HG03095 (cell line): Measurements from ENCODE around the gene ITGAD.
"Not testable (repeated sequence)": the region's sequence is repeated elsewhere in the genome, so short reads cannot be mapped to it uniquely, and the experiment has no call there.

ENCODE experiments used
- ATAC-seq: cut with Tn5 transposase; IDR thresholded peaks from one replicate; pipeline ENCODE4 v1.9.1; 2021; ENCODE audit warnings: moderate library complexity; ENCODE audit not compliant: unreplicated experiment

The ITGAD gene

DNA sequence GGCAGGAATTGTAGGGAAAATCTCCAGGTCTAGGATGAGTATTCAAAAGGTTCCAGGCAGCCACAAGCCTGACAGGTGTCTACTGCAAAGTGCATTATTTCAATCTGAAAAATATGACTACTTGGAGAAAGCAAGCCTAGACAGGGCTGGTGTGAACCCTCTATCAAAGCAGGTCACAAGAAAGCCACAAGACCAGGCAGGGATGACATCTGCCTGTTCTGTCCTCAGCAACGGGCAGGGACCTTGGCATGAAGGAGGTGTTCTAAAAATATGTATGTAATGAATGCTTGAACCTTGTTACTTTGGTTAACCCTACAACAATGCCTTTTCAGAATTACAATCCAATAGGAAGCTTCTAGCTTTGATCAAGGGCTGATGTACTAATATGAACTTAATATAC, 36.2 kb downstream of the ITGAD start:
- ATAC-seq, result no peak

DNA sequence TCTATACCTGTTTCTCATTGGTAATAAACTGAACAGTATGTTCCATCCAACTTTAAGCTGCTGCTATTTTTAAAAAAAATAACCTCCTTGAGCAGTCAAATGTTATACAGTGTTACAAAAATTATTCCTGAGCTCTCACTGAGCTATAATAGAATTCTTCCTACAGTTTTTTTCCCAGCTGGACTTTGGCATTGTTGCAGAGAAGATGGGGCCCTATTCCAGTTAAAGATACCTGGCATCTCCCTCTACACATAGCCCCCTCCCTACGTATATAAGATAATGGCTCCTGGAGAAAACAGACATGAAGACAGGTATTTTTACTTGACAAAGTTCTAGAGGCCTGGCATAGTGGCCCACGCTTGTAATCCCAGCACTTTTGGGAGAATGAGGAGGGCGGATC, 36.7 kb downstream of the ITGAD start:
- no peak for ATAC-seq

DNA sequence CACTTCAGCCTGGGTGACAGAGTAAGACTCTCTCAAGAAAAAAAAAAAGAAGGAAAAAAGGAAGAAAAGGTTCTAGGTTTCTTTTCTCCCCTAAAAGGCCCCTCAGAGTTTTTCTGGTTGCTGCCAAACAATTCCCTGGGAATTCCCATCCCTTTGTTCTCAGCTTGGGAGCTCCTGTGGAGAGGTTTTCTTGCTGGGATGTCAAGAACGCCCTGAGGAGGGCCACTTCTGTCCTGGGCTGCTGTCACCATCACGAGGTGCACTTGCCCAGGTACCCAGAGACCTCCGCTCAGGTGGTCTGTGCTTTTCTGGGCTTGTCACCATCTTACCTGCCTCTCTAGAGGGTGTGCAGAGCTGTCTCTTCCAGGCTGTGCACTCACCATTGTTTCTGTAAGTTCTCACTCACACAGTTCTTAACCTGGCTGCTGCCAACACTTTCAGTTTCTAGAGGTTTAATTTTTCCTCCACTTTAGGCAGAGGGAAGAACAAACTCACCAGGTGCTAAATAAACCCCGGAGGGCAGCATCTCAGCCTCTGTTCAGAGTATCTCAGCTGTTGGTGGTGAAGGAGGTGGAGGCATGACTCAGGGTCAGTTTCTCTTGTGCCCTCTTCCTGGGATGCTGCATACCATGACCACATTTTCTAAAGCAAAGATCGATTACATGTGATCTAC, 37.4 kb downstream of the ITGAD start:
- ATAC-seq, result no peak

DNA sequence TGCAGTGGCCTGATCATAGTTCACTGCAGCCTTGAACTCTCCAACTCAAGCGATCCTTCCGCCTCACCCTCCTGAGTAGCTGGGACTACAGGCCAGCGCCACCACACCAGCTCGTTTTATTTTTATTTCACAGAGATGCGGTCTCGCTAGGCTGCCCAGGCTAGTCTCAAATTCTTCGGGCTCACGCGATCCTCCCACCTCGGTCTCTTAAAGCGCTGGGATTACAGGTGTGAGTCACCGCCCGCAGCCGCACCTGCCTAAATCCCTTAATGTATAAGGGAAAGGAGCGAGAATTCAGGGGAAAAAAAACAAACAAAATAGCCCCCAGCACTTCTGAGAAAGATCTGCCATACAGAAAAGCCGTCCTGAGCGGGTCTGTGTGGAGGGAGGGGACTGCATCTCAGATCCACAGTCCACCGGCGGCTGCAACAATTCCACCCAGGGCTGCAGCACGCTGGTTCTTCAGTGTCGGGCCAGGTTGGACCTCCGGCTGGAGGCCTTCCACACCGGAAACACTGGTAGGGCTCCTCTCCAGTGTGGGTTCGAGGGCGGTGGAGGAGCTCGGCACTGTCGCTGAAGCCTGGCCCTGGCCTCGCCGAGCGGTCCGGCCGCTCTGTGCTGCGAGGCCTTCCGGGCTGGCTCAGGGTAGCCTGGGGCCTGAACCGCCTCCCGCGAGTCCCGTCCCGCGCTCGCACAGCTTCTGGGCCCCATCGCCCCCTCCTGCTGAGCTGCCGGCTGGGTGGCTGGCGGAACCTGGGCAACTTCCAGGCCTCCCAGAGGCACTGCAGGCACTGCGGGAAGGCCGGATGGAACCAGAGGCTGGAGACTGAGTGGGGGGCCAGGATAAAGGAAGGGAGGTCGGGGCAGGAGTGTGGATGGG, 42.4 kb downstream of the ITGAD start:
- no peak for ATAC-seq

DNA sequence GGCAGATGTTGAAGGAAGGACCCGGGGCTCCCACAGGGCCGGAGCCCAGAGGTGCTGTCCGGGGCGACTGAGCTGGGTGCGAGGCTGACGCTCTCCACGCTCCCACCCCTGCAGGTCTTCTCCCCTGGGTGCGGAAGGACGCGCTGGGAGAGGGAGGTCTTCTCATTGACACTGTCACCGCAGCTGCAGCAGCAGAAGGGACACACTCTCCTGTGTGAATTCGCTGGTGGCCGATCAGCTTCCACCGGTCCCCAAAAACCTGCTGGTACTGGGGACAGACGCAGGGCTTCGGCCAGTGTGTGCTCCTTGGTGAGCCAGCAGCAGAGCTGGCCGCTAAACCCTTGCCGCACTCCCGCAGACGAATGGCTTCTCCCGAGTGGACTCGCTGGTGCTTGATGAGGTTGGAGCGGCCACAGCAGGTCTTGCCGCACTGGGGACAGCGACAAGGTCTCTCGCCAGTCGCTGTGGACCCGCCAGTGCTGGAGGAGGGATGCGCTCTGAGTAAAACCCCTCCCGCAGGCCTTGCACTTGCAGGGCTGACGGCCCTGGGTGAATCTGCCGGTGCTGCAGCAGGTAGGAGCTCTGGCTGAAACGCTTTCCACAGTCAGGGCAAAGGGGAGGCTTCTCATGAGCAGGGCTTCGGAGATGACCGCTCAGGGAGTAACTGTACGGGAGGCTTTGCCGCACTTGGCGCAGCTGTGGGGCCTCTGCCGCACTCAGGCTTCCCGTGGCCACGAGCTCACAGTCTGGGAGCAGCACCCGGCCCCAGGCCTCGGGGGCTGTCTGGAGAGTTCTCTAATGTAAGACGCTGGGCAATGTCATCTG, 43.3 kb downstream of the ITGAD start:
- ATAC-seq, result no peak

DNA sequence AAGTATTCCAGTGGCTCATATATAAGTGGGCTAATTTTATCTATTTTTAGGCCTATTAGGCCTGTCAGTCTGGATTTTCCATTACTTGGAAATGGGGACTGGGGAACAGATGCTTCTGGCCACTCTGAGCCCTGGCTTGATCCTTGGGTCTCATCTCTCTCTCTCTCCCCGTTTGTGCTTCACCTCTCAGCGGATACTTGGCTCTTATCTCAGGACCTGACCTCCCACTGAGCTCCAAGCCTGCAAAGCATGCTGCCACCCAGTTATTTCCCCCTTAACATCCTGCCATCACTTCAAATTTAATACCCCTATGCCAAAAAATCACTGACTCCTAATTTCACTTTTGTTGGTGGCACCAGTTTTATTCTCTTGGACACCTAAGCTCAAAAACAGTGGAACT, 45.3 kb downstream of the ITGAD start:
- no peak for ATAC-seq

DNA sequence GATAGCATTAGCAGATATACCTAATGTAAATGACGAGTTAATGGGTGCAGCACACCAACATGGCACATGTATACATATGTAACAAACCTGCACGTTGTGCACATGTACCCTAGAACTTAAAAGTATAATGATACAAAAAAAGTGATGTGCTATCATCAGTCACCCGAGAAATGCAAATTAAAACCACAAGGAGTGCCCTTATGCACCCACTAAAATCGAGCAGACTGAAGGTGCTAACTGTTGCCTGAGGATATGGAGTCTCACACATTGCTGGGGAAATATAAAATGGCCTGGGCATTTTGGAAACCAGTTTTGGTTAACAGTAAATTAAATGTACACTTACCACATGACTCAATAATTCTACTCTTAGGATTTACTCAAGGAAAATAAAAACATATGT, 45.9 kb downstream of the ITGAD start:
- ATAC-seq, result not testable (repeated sequence)

DNA sequence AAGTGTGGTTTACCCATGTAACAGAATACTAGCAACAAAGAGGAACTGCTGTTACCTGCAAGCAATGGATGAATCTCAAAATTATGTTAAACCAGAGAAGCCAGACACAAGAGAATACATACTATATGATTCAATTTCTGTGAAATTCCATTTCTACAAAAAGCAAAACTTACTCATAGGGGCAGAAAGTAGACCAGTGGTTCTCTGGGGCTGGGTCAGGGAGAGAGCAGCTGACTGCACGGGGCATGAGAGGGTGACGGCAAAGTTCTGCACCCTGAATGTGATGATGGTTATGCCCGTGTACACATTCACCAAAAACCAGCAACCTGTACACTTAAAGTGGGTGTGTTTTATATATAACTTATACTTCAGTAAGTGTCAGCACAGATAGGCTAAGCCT, 46.4 kb downstream of the ITGAD start:
- no peak for ATAC-seq

DNA sequence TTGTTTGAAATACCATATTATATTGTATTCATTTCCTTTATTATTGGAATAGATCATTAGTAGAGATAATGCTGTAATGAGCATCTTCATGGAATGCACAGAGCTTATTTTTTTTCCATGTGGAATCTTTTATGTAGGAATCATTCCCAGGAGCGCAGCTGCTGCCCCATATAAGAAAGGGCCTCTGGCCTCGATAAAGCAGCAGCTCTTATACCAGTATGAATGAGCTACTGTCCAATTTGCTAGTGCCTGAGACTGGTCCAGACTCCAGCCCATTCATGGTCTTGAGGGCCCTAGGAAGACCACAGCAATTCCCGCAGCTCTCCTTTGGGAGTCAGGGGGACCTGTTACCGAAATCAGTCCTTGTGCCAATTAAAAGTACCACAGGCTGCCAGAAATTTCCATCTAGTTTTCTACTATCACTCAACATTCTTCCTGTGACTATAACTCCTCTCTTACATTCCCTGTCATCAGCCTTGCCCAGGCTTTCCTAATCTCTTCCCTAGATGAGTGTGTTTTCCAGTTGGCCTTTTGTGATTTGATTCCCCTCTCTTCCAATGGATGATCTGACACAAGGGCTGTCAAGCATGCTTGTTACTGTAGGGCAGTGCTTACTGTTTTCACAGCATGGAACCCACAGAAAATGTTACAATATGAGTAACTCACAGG, 47.5 kb downstream of the ITGAD start:
- no peak for ATAC-seq

DNA sequence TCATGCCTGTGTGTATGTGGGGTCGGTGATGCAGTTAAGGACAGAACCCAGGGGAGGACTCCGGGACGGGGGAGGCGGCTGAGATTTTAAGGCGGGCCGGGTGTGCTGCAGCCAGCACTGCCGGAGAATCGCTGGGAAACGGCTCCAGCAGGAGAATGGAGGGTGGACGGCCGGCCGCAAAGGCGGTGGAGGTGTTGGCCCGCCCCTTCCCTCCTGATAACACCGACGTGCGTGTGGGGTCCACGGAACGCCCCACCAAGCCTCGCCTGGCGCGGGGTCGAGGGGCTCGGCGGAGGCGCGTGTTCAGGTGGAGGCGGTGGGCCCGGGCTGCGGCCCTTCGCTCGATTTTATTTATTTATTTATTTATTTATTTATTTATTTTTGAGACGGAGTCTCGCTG, 48.8 kb downstream of the ITGAD start:
- ATAC-seq, result no peak

DNA sequence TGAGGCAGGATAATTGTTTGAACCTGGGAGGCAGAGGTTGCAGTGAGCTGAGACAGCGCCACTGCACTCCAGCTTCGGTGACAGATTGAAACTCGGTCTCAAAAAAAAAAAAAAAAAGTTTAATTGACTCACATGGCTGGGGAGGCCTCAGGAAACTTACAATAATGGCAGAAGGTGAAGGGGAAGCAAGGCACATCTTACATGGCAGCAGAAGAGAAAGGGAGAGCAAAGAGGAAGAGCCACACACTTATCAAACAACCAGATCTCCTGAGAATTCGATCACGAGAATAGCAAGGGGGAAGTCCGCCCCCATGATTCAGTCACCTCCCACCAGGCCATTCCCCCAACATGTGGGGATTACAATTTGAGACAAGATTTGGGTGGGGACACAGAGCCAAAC, 52.8 kb downstream of the ITGAD start:
- ATAC-seq, result not testable (repeated sequence)

DNA sequence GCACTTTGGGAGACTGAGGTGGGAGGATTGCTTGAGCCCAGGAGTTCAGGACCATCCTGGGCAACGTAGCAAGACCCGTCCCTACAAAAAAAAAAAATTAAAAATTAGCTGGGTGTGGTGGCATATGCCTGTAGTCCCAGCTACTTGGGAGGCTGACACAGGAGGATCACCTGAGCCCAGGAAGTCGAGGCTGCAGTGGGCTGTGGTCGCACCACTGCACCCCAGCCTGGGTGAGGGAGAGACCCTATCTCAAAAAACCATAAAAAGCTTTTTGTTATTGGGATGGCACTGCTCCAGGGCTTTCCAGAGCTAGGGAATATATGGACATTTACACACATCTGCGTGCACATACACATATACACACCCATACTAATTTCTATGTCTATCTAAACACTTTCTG, 58.1 kb downstream of the ITGAD start:
- no peak for ATAC-seq

DNA sequence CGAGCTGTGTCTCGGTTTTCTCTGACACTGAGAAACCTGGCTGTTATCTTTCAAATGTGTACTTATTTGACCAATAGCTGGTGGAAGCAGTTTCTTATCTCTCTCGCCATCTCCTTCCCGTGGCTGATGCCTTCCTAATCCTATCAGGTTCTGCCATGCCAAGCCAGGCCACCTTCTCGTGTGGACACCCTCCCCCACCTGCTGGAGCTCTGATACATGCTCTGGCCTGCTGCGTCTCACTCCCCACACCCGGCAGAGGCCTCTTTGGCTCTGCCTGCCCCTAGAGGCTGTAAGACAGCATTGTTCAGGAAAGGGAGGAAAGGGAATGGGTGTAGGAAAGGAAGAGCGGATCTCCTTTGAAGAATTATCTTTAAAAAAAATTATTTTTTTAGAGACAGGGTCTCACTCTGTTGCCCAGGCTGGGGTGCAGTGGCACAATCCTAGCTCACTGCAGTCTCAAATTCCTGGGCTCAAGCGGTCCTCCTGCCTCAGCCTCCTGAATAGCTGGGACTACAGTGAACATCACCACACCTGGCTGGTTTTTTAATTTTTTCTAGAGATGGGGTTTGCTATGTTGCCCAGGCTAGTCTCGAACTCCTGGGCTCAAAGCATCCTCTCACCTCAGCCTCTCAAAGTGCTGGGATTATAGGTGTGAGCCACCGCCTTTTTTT, 58.7 kb downstream of the ITGAD start:
- ATAC-seq, result no peak

DNA sequence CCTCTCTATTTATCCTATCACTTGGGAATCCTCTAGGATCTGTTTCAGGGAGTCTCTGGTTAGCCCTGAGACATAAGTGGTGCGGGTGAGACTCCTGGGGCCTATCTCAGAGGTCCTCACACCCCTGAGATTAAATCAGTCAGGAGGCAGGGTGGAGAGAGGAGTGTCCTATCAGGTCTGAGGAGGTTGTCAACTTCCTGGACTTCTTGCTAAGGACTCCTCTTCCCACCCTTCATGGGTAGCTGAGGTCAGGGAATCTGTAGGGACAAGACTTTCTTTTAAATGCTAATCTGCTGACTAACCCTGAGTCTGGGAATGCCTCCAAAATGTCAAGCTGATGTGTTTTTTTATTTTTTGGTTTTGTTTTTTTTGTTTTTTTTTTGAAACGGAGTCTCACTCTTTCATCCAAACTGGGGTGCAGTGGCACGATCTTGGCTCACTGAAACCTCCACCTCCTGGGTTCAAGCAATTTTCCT, 59.5 kb downstream of the ITGAD start:
- no peak for ATAC-seq

DNA sequence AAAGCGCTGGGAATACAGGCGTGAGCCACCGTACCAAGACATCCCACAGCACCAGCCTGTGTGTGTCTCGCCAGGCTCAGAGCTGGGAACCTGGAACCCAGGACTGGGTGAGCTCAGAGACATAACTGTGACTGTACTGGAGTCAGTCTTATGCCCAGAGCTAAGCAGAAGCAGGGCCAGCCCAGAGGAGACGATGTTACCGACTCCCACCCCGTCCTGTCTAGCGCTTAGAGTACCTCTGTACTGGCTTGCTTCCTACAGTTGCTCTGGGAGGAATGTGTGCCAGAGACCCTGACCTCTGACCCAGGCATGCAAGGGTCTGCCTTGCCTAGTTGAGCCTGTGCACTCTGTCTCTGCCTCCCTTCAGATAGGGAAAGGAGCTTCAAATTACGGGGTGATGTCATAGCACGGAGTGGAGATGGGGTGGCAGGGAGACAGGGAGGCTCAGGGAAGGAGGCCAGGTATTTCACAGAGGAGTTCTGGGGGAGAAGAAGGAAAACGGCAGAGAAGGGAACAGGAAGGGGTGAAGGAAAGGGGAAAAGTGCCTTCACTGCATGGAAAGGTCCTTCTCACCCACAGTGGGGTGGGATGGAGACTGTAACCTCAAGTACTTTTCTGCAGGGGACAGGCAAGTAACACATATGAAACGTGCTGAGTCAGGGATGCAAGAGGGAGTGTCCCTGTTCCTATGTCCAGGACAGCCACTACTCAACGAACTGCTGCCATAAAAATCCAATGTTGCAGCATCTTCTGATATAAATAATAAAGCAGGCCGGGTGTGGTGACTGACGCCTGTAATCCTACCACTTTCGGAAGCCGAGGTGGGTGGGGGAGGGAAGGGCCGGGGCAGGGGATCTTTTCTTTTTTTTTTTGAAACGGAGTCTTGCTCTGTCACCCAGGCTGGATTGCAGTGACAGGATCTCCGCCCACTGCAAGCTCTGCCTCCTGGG, 60.4 kb downstream of the ITGAD start:
- ATAC-seq, result no peak

DNA sequence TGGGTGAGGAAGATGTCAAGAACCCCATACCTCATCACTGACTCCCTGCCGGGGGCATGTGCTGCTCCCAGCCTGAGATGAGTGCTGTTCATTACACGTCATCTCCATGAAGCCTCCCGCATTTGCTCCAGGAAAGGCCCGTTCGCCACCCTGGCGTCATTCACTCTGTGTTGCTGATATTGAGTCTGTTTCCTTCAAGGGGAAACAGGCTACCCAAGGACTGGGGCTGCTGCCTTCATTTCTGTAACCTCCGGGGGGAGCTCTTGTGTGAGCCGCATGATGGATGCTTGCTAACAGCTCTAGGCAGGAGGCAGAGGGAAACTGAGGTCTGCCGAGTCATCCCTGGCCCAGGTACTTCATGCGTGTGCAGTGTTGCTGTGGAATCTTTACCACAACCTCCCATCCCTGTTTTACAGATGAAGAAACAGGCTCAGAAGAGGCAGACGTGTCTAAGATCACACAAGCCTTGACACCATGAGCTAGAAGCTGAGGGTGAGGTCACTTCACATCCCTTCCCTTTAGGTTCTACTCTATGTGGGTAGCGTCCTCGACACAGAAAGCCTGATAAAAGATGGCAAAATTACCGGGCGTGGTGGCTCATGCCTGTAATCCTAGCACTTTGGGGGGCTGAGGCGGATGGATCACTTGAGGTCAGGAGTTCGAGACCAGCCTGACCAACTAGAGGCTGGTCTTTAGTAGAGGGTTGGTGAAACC, 62.6 kb downstream of the ITGAD start:
- ATAC-seq, result no peak

DNA sequence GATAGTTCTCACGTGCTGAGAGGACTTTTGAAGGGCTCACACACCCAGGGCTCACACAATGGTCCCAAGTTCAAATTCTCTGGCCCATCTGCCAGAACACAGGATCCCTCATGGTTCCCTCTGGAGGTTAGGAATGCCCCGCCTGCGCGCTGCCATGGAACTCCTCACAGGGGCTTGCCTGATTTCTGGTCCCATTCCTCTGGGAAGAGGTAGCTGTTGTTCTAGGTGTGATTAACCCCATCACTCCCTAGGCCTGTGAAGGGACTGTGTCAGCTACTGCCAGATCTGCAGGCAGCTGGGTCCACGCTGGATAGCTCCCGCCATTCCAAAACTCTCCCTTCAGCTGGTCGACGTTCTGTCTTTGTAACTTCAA, 63.8 kb downstream of the ITGAD start:
- ATAC-seq, result no peak

DNA sequence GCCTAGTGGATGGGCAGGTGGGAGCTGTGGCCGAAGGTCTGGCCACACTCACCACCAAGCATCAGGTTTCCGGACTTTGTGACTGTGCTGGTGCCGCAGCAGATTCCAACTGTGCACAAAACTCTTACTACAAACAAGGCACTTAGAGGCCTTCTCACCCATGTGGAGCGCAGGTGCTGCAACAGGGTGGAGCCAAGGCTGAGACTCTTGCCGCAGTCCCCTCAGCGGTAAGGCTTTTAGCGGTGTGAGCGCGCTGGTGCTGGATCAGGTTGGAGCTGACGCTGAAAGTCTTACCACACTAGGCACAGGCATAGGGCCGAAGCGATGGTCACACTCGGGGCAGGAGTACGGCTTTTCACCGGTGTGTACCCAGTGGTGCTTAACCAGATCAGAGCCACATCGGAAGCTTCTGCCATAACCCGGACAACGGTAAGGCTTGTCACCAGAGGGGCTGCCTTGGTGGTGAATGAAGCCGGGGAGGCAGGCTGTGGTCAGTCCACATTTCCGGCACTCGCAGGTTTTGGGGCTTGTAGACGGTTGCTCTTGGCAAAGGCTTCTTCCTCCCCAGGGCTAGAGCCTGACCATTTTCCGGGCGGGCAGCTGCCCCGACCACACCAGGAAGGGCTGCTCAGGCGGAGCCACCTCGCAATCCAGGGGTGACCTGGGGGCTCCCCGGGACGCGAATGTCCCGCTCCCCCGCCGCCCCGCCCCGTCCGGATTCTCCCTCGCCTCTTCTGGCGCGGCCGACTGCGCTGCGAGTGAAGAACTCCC, 65.1 kb downstream of the ITGAD start:
- no peak for ATAC-seq
